ENCODE results near the gene TJP3. TPM values are rescaled to one million over a fixed set of nuclear protein-coding genes. Genes with fewer than 3 reads are reported as not detected.

TJP3 gene
- total and polyA plus RNA-seq, 4 donors, result 0.26 to 29.2 (median 0.72) TPM

- H3K9me3 ChIP-seq (ENCODE audit: control insufficient read depth, low read length), result no peaks in the 10 kb centered on the region
- intact Hi-C loops (cut with DNase I), result no loop called here
- H3K4me3 ChIP-seq (ENCODE audit: low read length in 2 of 2), result peak overlapping the region; percentile 91 to 94
- ATAC-seq (ENCODE audit: low FRiP score) (no peak), DNase-seq (peak in 1 of 2 donors; percentile 47)
- no peaks in the 10 kb centered on the region for H3K36me3 ChIP-seq (ENCODE audit: control insufficient read depth in 1 of 2, insufficient read depth in 2 of 2, low read length in 1 of 2)
- H3K4me1 ChIP-seq (ENCODE audit: control insufficient read depth in 1 of 2, insufficient read depth in 2 of 2, low read length in 2 of 2), result no peaks in the 10 kb centered on the region
- WGBS, 2 donors, result 30 to 33% methylated on average over 11 to 12 of the region's 12 CpGs
- no peaks in the 10 kb centered on the region for H3K27me3 ChIP-seq (ENCODE audit: control insufficient read depth in 1 of 2, insufficient read depth in 2 of 2, low read length in 1 of 2)
- H3K27ac ChIP-seq (ENCODE audit: low read depth in 1 of 2, low read length in 2 of 2), result no peak overlapping the region
Observed at GRCh38 chr19:3698386-3698950, 9.7 kb upstream of the TJP3 start.

GRCh38 chr19:3698974-3699740, 9.0 kb upstream of the TJP3 start:
- Histone ChIP-seq H3K36me3 (ENCODE audit: control insufficient read depth in 1 of 2, insufficient read depth in 2 of 2, low read length in 1 of 2) (no peaks in the 10 kb centered on the region), H3K4me3 (ENCODE audit: low read length in 2 of 2) (peak overlapping the region; percentile 91 to 94), H3K9me3 (ENCODE audit: control insufficient read depth, low read length) (no peaks in the 10 kb centered on the region), H3K27me3 (ENCODE audit: control insufficient read depth in 1 of 2, insufficient read depth in 2 of 2, low read length in 1 of 2) (no peaks in the 10 kb centered on the region), H3K4me1 (ENCODE audit: control insufficient read depth in 1 of 2, insufficient read depth in 2 of 2, low read length in 2 of 2) (no peaks in the 10 kb centered on the region), H3K27ac (ENCODE audit: low read depth in 1 of 2, low read length in 2 of 2) (peak overlapping the region in 1 of 2 donors; percentile 19)
- peak; percentile 77 to 83 for DNase-seq
- ATAC-seq (ENCODE audit: low FRiP score), result peak; percentile 53
- intact Hi-C loops (cut with DNase I), result no loop called here
- 1 to 4% methylated on average over 31 to 34 of the region's 34 CpGs for WGBS, 2 donors

GRCh38 chr19:3699741-3700241, 8.4 kb upstream of the TJP3 start:
- peak overlapping the region in 1 of 2 donors; percentile 60 for H3K27ac ChIP-seq (ENCODE audit: low read depth in 1 of 2, low read length in 2 of 2)
- ATAC-seq (ENCODE audit: low FRiP score), result no peak
- peak overlapping the region; percentile 91 to 94 for H3K4me3 ChIP-seq (ENCODE audit: low read length in 2 of 2)
- no peak for DNase-seq
- intact Hi-C loops (cut with DNase I), result loop anchor here (1.0 to 2.0 kb wide), 2 partner anchors 33 to 35 kb away; no protein-coding TSS in a partner anchor
- H3K36me3 ChIP-seq (ENCODE audit: control insufficient read depth in 1 of 2, insufficient read depth in 2 of 2, low read length in 1 of 2), result no peaks in the 10 kb centered on the region
- no peaks in the 10 kb centered on the region for H3K4me1 ChIP-seq (ENCODE audit: control insufficient read depth in 1 of 2, insufficient read depth in 2 of 2, low read length in 2 of 2)
- H3K27me3 ChIP-seq (ENCODE audit: control insufficient read depth in 1 of 2, insufficient read depth in 2 of 2, low read length in 1 of 2), result no peaks in the 10 kb centered on the region
- 0% methylated on average over 13 to 43 of the region's 43 CpGs for WGBS, 2 donors
- no peaks in the 10 kb centered on the region for H3K9me3 ChIP-seq (ENCODE audit: control insufficient read depth, low read length)

- WGBS, 2 donors, result 2 to 4% methylated on average over 52 to 82 of the region's 82 CpGs
- no peaks in the 10 kb centered on the region for H3K9me3 ChIP-seq (ENCODE audit: control insufficient read depth, low read length)
- H3K4me1 ChIP-seq (ENCODE audit: control insufficient read depth in 1 of 2, insufficient read depth in 2 of 2, low read length in 2 of 2), result no peaks in the 10 kb centered on the region
- H3K36me3 ChIP-seq (ENCODE audit: control insufficient read depth in 1 of 2, insufficient read depth in 2 of 2, low read length in 1 of 2), result no peaks in the 10 kb centered on the region
- intact Hi-C loops (cut with DNase I), result loop anchor here (1.0 to 2.0 kb wide), 2 partner anchors 34 to 36 kb away; no protein-coding TSS in a partner anchor
- peak within 1 kb of the TSS; percentile 91 to 94 for H3K4me3 ChIP-seq (ENCODE audit: low read length in 2 of 2)
- peak within 1 kb of the TSS in 1 of 2 donors; percentile 60 for H3K27ac ChIP-seq (ENCODE audit: low read depth in 1 of 2, low read length in 2 of 2)
- H3K27me3 ChIP-seq (ENCODE audit: control insufficient read depth in 1 of 2, insufficient read depth in 2 of 2, low read length in 1 of 2), result no peaks in the 10 kb centered on the region
- peak; percentile 93 to 97 for DNase-seq
- ATAC-seq (ENCODE audit: low FRiP score), result peak; percentile 95
Observed at GRCh38 chr19:3700242-3701032, 7.7 kb upstream of the TJP3 start, which contains the start of gene PIP5K1C. Gene PIP5K1C, minus strand, starts transcription at chr19:3700468. Its CDS starts 78 bp downstream, at chr19:3700390.

- intact Hi-C loops (cut with DNase I), result loop anchor here in 1 of 2 donors (2.0 kb wide), 1 partner anchor 36 kb away; no protein-coding TSS in a partner anchor
- Histone ChIP-seq H3K27ac (ENCODE audit: low read depth in 1 of 2, low read length in 2 of 2) (no peak overlapping the region), H3K27me3 (ENCODE audit: control insufficient read depth in 1 of 2, insufficient read depth in 2 of 2, low read length in 1 of 2) (no peaks in the 10 kb centered on the region), H3K4me3 (ENCODE audit: low read length in 2 of 2) (no peak overlapping the region), H3K36me3 (ENCODE audit: control insufficient read depth in 1 of 2, insufficient read depth in 2 of 2, low read length in 1 of 2) (no peaks in the 10 kb centered on the region), H3K4me1 (ENCODE audit: control insufficient read depth in 1 of 2, insufficient read depth in 2 of 2, low read length in 2 of 2) (no peaks in the 10 kb centered on the region), H3K9me3 (ENCODE audit: control insufficient read depth, low read length) (no peaks in the 10 kb centered on the region)
- WGBS, 2 donors, result 4 to 20% methylated on average over 1 of the region's 1 CpG
- ATAC-seq (ENCODE audit: low FRiP score), result no peak
- no peak for DNase-seq
Observed at GRCh38 chr19:3701200-3701599, 7.0 kb upstream of the TJP3 start.

- WGBS, 2 donors, result 79 to 88% methylated on average over 12 of the region's 12 CpGs
- no peak overlapping the region for H3K4me3 ChIP-seq (ENCODE audit: low read length in 2 of 2)
Observed at GRCh38 chr19:3707868-3708206, 347 bp upstream of the TJP3 start.

GRCh38 chr19:3710265-3710812, 2.2 kb downstream of the TJP3 start:
- peak; percentile 39 for ATAC-seq (ENCODE audit: low FRiP score)

More at GRCh38 chr19:3707868-3708206, 347 bp upstream of the TJP3 start:
- ATAC-seq (ENCODE audit: low FRiP score) (no peak), DNase-seq (no peak)
- H3K27me3 ChIP-seq (ENCODE audit: control insufficient read depth in 1 of 2, insufficient read depth in 2 of 2, low read length in 1 of 2), result no peaks in the 10 kb centered on the region
- no peaks in the 10 kb centered on the region for H3K9me3 ChIP-seq (ENCODE audit: control insufficient read depth, low read length)
- intact Hi-C loops (cut with DNase I), result loop anchor here in 1 of 2 donors (5.0 kb wide), 1 partner anchor 161 kb away; no protein-coding TSS in a partner anchor
- H3K36me3 ChIP-seq (ENCODE audit: control insufficient read depth in 1 of 2, insufficient read depth in 2 of 2, low read length in 1 of 2), result no peaks in the 10 kb centered on the region
- no peak overlapping the region for H3K27ac ChIP-seq (ENCODE audit: low read depth in 1 of 2, low read length in 2 of 2)
- H3K4me1 ChIP-seq (ENCODE audit: control insufficient read depth in 1 of 2, insufficient read depth in 2 of 2, low read length in 2 of 2), result no peaks in the 10 kb centered on the region

More at GRCh38 chr19:3710265-3710812, 2.2 kb downstream of the TJP3 start:
- Histone ChIP-seq H3K4me1 (ENCODE audit: control insufficient read depth in 1 of 2, insufficient read depth in 2 of 2, low read length in 2 of 2) (no peaks in the 10 kb centered on the region), H3K4me3 (ENCODE audit: low read length in 2 of 2) (no peak overlapping the region), H3K9me3 (ENCODE audit: control insufficient read depth, low read length) (no peaks in the 10 kb centered on the region), H3K27ac (ENCODE audit: low read depth in 1 of 2, low read length in 2 of 2) (no peak overlapping the region), H3K36me3 (ENCODE audit: control insufficient read depth in 1 of 2, insufficient read depth in 2 of 2, low read length in 1 of 2) (no peaks in the 10 kb centered on the region), H3K27me3 (ENCODE audit: control insufficient read depth in 1 of 2, insufficient read depth in 2 of 2, low read length in 1 of 2) (no peaks in the 10 kb centered on the region)
- DNase-seq, result peak; percentile 84 to 92
- intact Hi-C loops (cut with DNase I), result no loop called here
- WGBS, 2 donors, result 44 to 49% methylated on average over 20 of the region's 20 CpGs

All from aorta (tissue), 5 donors.